Germinal center (tissue), 1 donor: ENCODE measurements around the gene FAF1.

Experiments
- DNase-seq: peaks from one replicate; pipeline ENCODE4 v3.0.0; 2012; ENCODE audit warnings: mixed read lengths, low spot score

The FAF1 gene

GRCh38 chr1:50426702-50427085 lies 533.4 kb downstream of the FAF1 start:
- no peak for DNase-seq

- DNase-seq, result no peak
Observed at GRCh38 chr1:50426108-50426700, 533.9 kb downstream of the FAF1 start.

GRCh38 chr1:50425376-50426107 lies 534.5 kb downstream of the FAF1 start:
- DNase-seq, result no peak

- DNase-seq, result no peak
Observed at GRCh38 chr1:50424884-50425375, 535.1 kb downstream of the FAF1 start.

- DNase-seq, result no peak
Observed at GRCh38 chr1:50424045-50424883, 535.8 kb downstream of the FAF1 start.

GRCh38 chr1:50423670-50424000 lies 536.4 kb downstream of the FAF1 start:
- DNase-seq, result no peak

- DNase-seq, result no peak
Observed at GRCh38 chr1:50422946-50423669, 537.0 kb downstream of the FAF1 start, which contains the start of gene DMRTA2. Gene DMRTA2 (minus strand): TSS chr1:50423443. CDS start chr1:50421536, 1,907 bp downstream.

GRCh38 chr1:50422675-50422945 lies 537.5 kb downstream of the FAF1 start:
- no peak for DNase-seq

- no peak for DNase-seq
Observed at GRCh38 chr1:50421768-50422674, 538.0 kb downstream of the FAF1 start.

GRCh38 chr1:50421366-50421748 lies 538.7 kb downstream of the FAF1 start:
- no peak for DNase-seq

- no peak for DNase-seq
Observed at GRCh38 chr1:50420689-50421365, 539.2 kb downstream of the FAF1 start.

- no peak for DNase-seq
Observed at GRCh38 chr1:50419907-50420677, 540.0 kb downstream of the FAF1 start.

- DNase-seq, result no peak
Observed at GRCh38 chr1:50419192-50419906, 540.7 kb downstream of the FAF1 start.

- DNase-seq, result no peak
Observed at GRCh38 chr1:50418600-50419109, 541.4 kb downstream of the FAF1 start.

GRCh38 chr1:50417946-50418599 lies 542.0 kb downstream of the FAF1 start:
- no peak for DNase-seq

GRCh38 chr1:50417507-50417906 lies 542.6 kb downstream of the FAF1 start:
- DNase-seq, result no peak

GRCh38 chr1:50416553-50417453 lies 543.3 kb downstream of the FAF1 start:
- DNase-seq, result no peak

- no peak for DNase-seq
Observed at GRCh38 chr1:50416150-50416527, 543.9 kb downstream of the FAF1 start.
